ENCODE results near the gene SIDT1. TPM values are rescaled to one million over a fixed set of nuclear protein-coding genes. Genes with fewer than 3 reads are reported as not detected.

The SIDT1 gene
- 100 to 1,000 TPM in 1 of 4 donors, 10 to 100 TPM in 3; 35.6 to 134 (median 83.4) TPM for total RNA-seq

- DNase-seq, result peak; percentile 77
- WGBS, 2 donors (ENCODE audit: low coverage in 1 of 2), result 3 to 4% methylated on average over 18 of the region's 18 CpGs
- peaks cover 13% of the 10 kb centered on the region for H3K27me3 ChIP-seq
- H3K4me1 ChIP-seq, result peaks cover 3 to 42% (median 6%) of the 10 kb centered on the region in 4 donors
- intact Hi-C loops (cut with DNase I; ENCODE audit: low total_unique reads), result no loop called here
- H3K36me3 ChIP-seq, result no peaks in the 10 kb centered on the region
- TF ChIP-seq CTCF (IDR thresholded peaks at IDR 0.05), result peak in 2 of 5 experiments; percentile 18 to 47
- no peak for TF ChIP-seq EP300 (IDR thresholded peaks at IDR 0.05; ENCODE audit: low read depth)
- TF ChIP-seq POLR2AphosphoS5 (IDR thresholded peaks at IDR 0.05), result peak; percentile 70 to 82 (median 74)
- TF ChIP-seq POLR2A (IDR thresholded peaks at IDR 0.05), result peak; percentile 84
- in situ Hi-C loops (cut with MboI; ENCODE audit: low pct_ligation_motif_present in 1 of 4, low pct_unique_long_range_greater_than_20kb in 1 of 4, low sequenced_read_pairs in 3 of 4), result no loop called here
- H3K4me3 ChIP-seq, result peak within 1 kb of the TSS; percentile 32 to 96 (median 76)
- H3K27ac ChIP-seq, result peak within 1 kb of the TSS; percentile 79 to 95 (median 86)
- no peaks in the 10 kb centered on the region for H3K9me3 ChIP-seq
These were observed at the start of gene SIDT1 for GRCh38 chr3:113531826-113532697. TSS of gene SIDT1 (plus strand) at chr3:113532555. CDS start at chr3:113533022, 467 bp downstream.

GRCh38 chr3:113485161-113485609 lies 47.2 kb upstream of the SIDT1 start:
- Histone ChIP-seq H3K27ac (no peak overlapping the region), H3K36me3 (peaks cover 0 to 29% (median 4%) of the 10 kb centered on the region in 4 donors), H3K4me1 (no peaks in the 10 kb centered on the region), H3K4me3 (no peak overlapping the region), H3K27me3 (no peaks in the 10 kb centered on the region), H3K9me3 (no peaks in the 10 kb centered on the region)
- TF ChIP-seq POLR2AphosphoS5 (IDR thresholded peaks at IDR 0.05), result no peak
- no peak for TF ChIP-seq EP300 (IDR thresholded peaks at IDR 0.05; ENCODE audit: low read depth)
- TF ChIP-seq CTCF (IDR thresholded peaks at IDR 0.05), result no peak
- no peak for TF ChIP-seq POLR2A (IDR thresholded peaks at IDR 0.05)
- 70 to 100% methylated on average over 2 to 8 of the region's 8 CpGs for WGBS, 2 donors (ENCODE audit: low coverage in 1 of 2)
- in situ Hi-C loops (cut with MboI; ENCODE audit: low pct_ligation_motif_present in 1 of 4, low pct_unique_long_range_greater_than_20kb in 1 of 4, low sequenced_read_pairs in 3 of 4) (no loop called here), intact Hi-C loops (cut with DNase I; ENCODE audit: low total_unique reads) (no loop called here)
- peak; percentile 6 for DNase-seq

GRCh38 chr3:113495035-113495434 lies 37.3 kb upstream of the SIDT1 start:
- Histone ChIP-seq H3K9me3 (no peaks in the 10 kb centered on the region), H3K4me1 (no peaks in the 10 kb centered on the region), H3K27me3 (no peaks in the 10 kb centered on the region), H3K27ac (peak overlapping the region in 1 of 4 donors; percentile 3), H3K36me3 (peaks cover 0 to 23% (median 11%) of the 10 kb centered on the region in 4 donors), H3K4me3 (no peak overlapping the region)
- in situ Hi-C loops (cut with MboI; ENCODE audit: low pct_ligation_motif_present in 1 of 4, low pct_unique_long_range_greater_than_20kb in 1 of 4, low sequenced_read_pairs in 3 of 4), result loop anchor here in 1 of 4 donors (10.0 kb wide), 1 partner anchor 80 kb away; no protein-coding TSS in a partner anchor
- 0 to 66% methylated on average over 1 to 2 of the region's 2 CpGs for WGBS, 2 donors (ENCODE audit: low coverage in 1 of 2)
- peak; percentile 32 to 55 (median 45) for TF ChIP-seq CTCF (IDR thresholded peaks at IDR 0.05)
- TF ChIP-seq POLR2A (IDR thresholded peaks at IDR 0.05), result no peak
- TF ChIP-seq POLR2AphosphoS5 (IDR thresholded peaks at IDR 0.05), result no peak
- no peak for TF ChIP-seq EP300 (IDR thresholded peaks at IDR 0.05; ENCODE audit: low read depth)
- intact Hi-C loops (cut with DNase I; ENCODE audit: low total_unique reads), result no loop called here
- peak; percentile 31 for DNase-seq

- TF ChIP-seq EP300 (IDR thresholded peaks at IDR 0.05; ENCODE audit: low read depth) (no peak), POLR2AphosphoS5 (IDR thresholded peaks at IDR 0.05) (no peak), POLR2A (IDR thresholded peaks at IDR 0.05) (no peak), CTCF (IDR thresholded peaks at IDR 0.05) (no peak)
- H3K9me3 ChIP-seq, result no peaks in the 10 kb centered on the region
- no peak overlapping the region for H3K4me3 ChIP-seq
- in situ Hi-C loops (cut with MboI; ENCODE audit: low pct_ligation_motif_present in 1 of 4, low pct_unique_long_range_greater_than_20kb in 1 of 4, low sequenced_read_pairs in 3 of 4), result loop anchor here in 1 of 4 donors (10.0 kb wide), 1 partner anchor 78 kb away; no protein-coding TSS in a partner anchor
- H3K27ac ChIP-seq, result no peak overlapping the region
- no peaks in the 10 kb centered on the region for H3K27me3 ChIP-seq
- DNase-seq, result no peak
- intact Hi-C loops (cut with DNase I; ENCODE audit: low total_unique reads), result no loop called here
- no peaks in the 10 kb centered on the region for H3K4me1 ChIP-seq
- peaks cover 0 to 23% (median 11%) of the 10 kb centered on the region in 4 donors for H3K36me3 ChIP-seq
These were observed 35.4 kb upstream of the SIDT1 start for GRCh38 chr3:113496924-113497323.

All from transverse colon (tissue), 4 donors.